GM18909 (cell line): ENCODE measurements around the gene CYP2C18.
"Not testable (repeated sequence)": the region's sequence is repeated elsewhere in the genome, so short reads cannot be mapped to it uniquely, and the experiment has no call there.

Experiments
- ATAC-seq: cut with Tn5 transposase; IDR thresholded peaks from one replicate; pipeline ENCODE4 v1.9.1; 2021; ENCODE audit warnings: mild to moderate bottlenecking; ENCODE audit not compliant: unreplicated experiment, poor library complexity

Gene CYP2C18

GRCh38 chr10:94683214-94684054 lies at the start of gene CYP2C18:
Gene CYP2C18, plus strand, starts transcription at chr10:94683729. Its CDS starts 91 bp downstream, at chr10:94683820.
- ATAC-seq: no peak

GRCh38 chr10:94638097-94638496 lies 45.4 kb upstream of the CYP2C18 start:
- ATAC-seq: not testable (repeated sequence)

- no peak for ATAC-seq
Measured at GRCh38 chr10:94639902-94640301, 43.6 kb upstream of the CYP2C18 start.

GRCh38 chr10:94640562-94640961 lies 43.0 kb upstream of the CYP2C18 start:
- ATAC-seq: no peak

- no peak for ATAC-seq
Measured at GRCh38 chr10:94641480-94641879, 42.0 kb upstream of the CYP2C18 start.

GRCh38 chr10:94644352-94644751 lies 39.2 kb upstream of the CYP2C18 start:
- ATAC-seq: no peak

GRCh38 chr10:94645285-94645684 lies 38.2 kb upstream of the CYP2C18 start:
- ATAC-seq: peak; percentile 78

GRCh38 chr10:94655201-94655600 lies 28.3 kb upstream of the CYP2C18 start:
- not testable (repeated sequence) for ATAC-seq

GRCh38 chr10:94663061-94663460 lies 20.5 kb upstream of the CYP2C18 start:
- not testable (repeated sequence) for ATAC-seq

- no peak for ATAC-seq
Measured at GRCh38 chr10:94666391-94667102, 17.0 kb upstream of the CYP2C18 start.

- ATAC-seq: no peak
Measured at GRCh38 chr10:94673614-94674321, 9.8 kb upstream of the CYP2C18 start.

GRCh38 chr10:94676496-94676895 lies 7.0 kb upstream of the CYP2C18 start:
- ATAC-seq: no peak

- ATAC-seq: no peak
Measured at GRCh38 chr10:94677691-94678090, 5.8 kb upstream of the CYP2C18 start.

- ATAC-seq: no peak
Measured at GRCh38 chr10:94678475-94678874, 5.1 kb upstream of the CYP2C18 start.

GRCh38 chr10:94680544-94680943 lies 3.0 kb upstream of the CYP2C18 start:
- peak; percentile 80 for ATAC-seq

- not testable (repeated sequence) for ATAC-seq
Measured at GRCh38 chr10:94682636-94683035, 893 bp upstream of the CYP2C18 start.

GRCh38 chr10:94687625-94688248 lies 4.2 kb downstream of the CYP2C18 start:
- ATAC-seq: no peak

GRCh38 chr10:94706089-94706488 lies 22.6 kb downstream of the CYP2C18 start:
- ATAC-seq: no peak

- ATAC-seq: no peak
Measured at GRCh38 chr10:94710578-94710977, 27.0 kb downstream of the CYP2C18 start.

- no peak for ATAC-seq
Measured at GRCh38 chr10:94725871-94726270, 42.3 kb downstream of the CYP2C18 start.
